ENCODE measurements around the gene ITPRID1. TPM values are rescaled to one million over a fixed set of nuclear protein-coding genes. Genes with fewer than 3 reads are reported as not detected.

ITPRID1 gene
- total RNA-seq, 4 donors from 2014 or later: not detected

DNA sequence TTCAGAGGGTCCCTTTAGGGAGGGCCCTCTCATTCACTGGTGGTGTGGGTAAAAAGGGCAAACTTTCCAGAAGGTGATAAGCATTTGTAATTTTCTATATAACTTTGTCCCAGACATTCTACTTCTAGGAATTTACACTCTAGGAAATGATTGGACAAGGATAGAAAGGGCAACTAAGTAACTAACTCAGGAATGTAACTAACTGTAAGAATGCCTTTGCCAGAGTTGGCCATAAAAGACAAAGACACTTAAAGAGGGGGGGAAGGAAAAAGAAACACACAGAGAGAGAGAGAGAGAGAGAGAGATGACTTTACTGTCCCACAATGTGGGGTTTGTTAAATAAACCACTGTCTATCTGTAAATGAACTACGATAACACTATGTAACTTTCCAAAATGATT is 38.5 kb upstream of the ITPRID1 start:
- ATAC-seq (no peak), DNase-seq (no peak)
- Histone ChIP-seq H3K27me3 (no peaks in the 10 kb centered on the region), H3K36me3 (no peaks in the 10 kb centered on the region), H3K9me3 (no peaks in the 10 kb centered on the region), H3K4me1 (no peaks in the 10 kb centered on the region), H3K27ac (no peak overlapping the region), H3K4me3 (no peak overlapping the region)
- TF ChIP-seq POLR2A (IDR thresholded peaks at IDR 0.05): no peak
- TF ChIP-seq, protein P1, sequence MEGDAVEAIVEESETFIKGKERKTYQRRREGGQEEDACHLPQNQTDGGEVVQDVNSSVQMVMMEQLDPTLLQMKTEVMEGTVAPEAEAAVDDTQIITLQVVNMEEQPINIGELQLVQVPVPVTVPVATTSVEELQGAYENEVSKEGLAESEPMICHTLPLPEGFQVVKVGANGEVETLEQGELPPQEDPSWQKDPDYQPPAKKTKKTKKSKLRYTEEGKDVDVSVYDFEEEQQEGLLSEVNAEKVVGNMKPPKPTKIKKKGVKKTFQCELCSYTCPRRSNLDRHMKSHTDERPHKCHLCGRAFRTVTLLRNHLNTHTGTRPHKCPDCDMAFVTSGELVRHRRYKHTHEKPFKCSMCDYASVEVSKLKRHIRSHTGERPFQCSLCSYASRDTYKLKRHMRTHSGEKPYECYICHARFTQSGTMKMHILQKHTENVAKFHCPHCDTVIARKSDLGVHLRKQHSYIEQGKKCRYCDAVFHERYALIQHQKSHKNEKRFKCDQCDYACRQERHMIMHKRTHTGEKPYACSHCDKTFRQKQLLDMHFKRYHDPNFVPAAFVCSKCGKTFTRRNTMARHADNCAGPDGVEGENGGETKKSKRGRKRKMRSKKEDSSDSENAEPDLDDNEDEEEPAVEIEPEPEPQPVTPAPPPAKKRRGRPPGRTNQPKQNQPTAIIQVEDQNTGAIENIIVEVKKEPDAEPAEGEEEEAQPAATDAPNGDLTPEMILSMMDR (IDR thresholded peaks at IDR 0.05 in 4 of 5, conservative IDR thresholded peaks at IDR 0.05 in 1 of 5): no peak
- intact Hi-C loops (cut with DNase I; ENCODE audit: low total_unique reads) (no loop called here), in situ Hi-C loops (cut with MboI; ENCODE audit: low sequenced_read_pairs in 4 of 4) (no loop called here)

DNA sequence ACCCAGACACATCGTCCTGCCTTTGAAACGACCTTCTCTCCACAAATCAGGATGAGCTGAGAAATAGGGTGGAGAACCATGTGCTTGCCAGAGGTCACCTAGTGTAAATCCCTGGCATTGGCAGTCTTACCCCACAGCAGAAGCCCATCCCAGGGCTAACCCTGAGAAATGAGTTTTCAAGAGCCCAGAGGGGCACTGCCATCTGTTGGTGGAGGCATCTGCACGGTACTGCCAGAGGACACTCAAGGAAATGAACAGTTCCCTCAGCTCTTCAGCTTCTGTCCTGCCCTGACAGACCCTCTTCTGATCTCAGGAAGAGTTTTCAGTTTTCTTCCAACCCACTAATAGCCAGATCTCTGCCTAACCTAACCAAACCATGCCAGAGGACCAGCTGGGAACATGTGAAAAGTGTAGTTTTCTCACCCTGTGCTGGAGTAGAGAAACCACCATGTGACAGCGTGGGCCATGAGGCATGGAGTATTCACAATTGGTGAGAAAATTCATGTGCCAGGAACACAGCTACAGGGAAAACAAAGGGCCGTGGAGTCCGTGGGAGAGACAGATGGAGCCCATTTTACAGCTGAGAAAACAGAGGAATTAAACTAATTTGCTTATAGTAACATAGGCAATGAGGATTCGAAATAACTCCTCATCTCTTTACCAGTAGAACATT is 37.7 kb upstream of the ITPRID1 start:
- DNase-seq: no peak
- no peaks in the 10 kb centered on the region for H3K4me1 ChIP-seq
- TF ChIP-seq, protein P1 (IDR thresholded peaks at IDR 0.05 in 4 of 5, conservative IDR thresholded peaks at IDR 0.05 in 1 of 5): no peak
- intact Hi-C loops (cut with DNase I; ENCODE audit: low total_unique reads): no loop called here
- ATAC-seq: no peak
- no peaks in the 10 kb centered on the region for H3K27me3 ChIP-seq
- in situ Hi-C loops (cut with MboI; ENCODE audit: low sequenced_read_pairs in 4 of 4): no loop called here
- H3K27ac ChIP-seq: no peak overlapping the region
- no peaks in the 10 kb centered on the region for H3K36me3 ChIP-seq
- H3K4me3 ChIP-seq: no peak overlapping the region
- H3K9me3 ChIP-seq: no peaks in the 10 kb centered on the region

DNA sequence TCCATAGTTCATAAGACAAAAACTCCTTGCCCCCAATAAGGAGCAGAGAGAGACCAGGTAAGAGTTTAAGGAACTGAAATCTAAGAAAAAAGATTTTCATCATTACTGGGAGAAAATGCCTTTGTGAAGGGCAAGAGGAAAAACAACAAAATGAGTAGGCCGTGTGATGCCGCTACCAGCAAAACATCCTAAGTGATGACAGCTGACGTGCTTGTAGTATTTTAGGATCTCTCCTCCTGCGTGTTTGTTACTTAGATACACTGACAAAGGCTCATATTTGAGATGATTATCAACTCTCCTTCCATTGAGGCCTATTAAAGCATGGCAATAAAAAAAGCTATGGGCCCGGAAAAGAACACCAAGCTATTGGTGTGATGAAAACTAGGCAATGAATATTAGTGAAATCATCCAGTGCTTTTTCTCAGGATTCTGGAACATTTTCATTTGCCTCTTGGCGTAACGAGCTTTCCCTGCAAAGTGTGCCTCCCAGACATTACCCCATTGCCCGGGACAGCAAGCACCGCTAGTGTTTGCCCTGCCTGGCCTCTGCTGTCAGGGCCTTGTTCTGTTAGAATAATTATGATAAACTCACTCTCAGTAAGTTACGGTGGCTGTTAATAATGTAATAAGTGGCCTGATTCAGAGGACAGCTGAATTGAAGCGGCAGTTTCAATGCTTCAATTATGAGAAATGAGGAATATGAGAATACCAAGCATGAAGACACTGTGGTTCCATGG is 36.8 kb upstream of the ITPRID1 start:
- intact Hi-C loops (cut with DNase I; ENCODE audit: low total_unique reads): no loop called here

DNA sequence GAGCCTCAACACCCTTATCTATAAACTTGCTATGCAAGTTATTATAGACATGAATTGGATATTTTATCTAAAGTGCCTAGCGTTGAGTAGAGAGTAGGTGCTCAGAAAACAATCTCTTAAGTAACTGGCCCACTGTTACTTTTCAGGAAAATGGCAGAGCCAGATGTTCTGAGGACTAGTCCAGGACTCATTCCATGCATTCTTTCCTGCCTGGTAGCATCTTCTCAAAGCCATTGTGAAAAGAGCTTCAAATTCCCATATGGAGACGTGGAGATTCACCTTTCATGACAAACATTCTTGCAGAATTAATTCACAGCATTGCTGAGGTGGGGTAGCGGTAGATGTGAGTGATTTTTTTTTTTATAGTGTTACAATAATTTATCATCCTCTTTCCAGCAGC is 35.9 kb upstream of the ITPRID1 start:
- Histone ChIP-seq H3K4me3 (no peak overlapping the region), H3K9me3 (no peaks in the 10 kb centered on the region), H3K27me3 (no peaks in the 10 kb centered on the region), H3K27ac (no peak overlapping the region), H3K4me1 (no peaks in the 10 kb centered on the region), H3K36me3 (no peaks in the 10 kb centered on the region)
- DNase-seq: no peak
- intact Hi-C loops (cut with DNase I; ENCODE audit: low total_unique reads) (no loop called here), in situ Hi-C loops (cut with MboI; ENCODE audit: low sequenced_read_pairs in 4 of 4) (no loop called here)
- TF ChIP-seq, protein P1 (IDR thresholded peaks at IDR 0.05 in 4 of 5, conservative IDR thresholded peaks at IDR 0.05 in 1 of 5): no peak
- no peak for TF ChIP-seq POLR2A (IDR thresholded peaks at IDR 0.05)
- no peak for ATAC-seq

More for the DNA sequence above, 36.8 kb upstream of the ITPRID1 start:
- no peak overlapping the region for H3K27ac ChIP-seq
- no peaks in the 10 kb centered on the region for H3K9me3 ChIP-seq
- H3K4me3 ChIP-seq: no peak overlapping the region
- no peak for ATAC-seq
- H3K4me1 ChIP-seq: no peaks in the 10 kb centered on the region
- no peaks in the 10 kb centered on the region for H3K27me3 ChIP-seq
- no peaks in the 10 kb centered on the region for H3K36me3 ChIP-seq
- TF ChIP-seq, protein P1 (IDR thresholded peaks at IDR 0.05 in 4 of 5, conservative IDR thresholded peaks at IDR 0.05 in 1 of 5): no peak
- no peak for TF ChIP-seq POLR2A (IDR thresholded peaks at IDR 0.05)
- no peak for DNase-seq
- in situ Hi-C loops (cut with MboI; ENCODE audit: low sequenced_read_pairs in 4 of 4): no loop called here

Data from gastrocnemius medialis (tissue), 4 donors.